ENCODE data around the gene EXD2.
A peak's percentile ranks its signal among the peaks of the same experiment; 100 is the strongest.

The EXD2 gene, protein sequence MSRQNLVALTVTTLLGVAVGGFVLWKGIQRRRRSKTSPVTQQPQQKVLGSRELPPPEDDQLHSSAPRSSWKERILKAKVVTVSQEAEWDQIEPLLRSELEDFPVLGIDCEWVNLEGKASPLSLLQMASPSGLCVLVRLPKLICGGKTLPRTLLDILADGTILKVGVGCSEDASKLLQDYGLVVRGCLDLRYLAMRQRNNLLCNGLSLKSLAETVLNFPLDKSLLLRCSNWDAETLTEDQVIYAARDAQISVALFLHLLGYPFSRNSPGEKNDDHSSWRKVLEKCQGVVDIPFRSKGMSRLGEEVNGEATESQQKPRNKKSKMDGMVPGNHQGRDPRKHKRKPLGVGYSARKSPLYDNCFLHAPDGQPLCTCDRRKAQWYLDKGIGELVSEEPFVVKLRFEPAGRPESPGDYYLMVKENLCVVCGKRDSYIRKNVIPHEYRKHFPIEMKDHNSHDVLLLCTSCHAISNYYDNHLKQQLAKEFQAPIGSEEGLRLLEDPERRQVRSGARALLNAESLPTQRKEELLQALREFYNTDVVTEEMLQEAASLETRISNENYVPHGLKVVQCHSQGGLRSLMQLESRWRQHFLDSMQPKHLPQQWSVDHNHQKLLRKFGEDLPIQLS

DNA sequence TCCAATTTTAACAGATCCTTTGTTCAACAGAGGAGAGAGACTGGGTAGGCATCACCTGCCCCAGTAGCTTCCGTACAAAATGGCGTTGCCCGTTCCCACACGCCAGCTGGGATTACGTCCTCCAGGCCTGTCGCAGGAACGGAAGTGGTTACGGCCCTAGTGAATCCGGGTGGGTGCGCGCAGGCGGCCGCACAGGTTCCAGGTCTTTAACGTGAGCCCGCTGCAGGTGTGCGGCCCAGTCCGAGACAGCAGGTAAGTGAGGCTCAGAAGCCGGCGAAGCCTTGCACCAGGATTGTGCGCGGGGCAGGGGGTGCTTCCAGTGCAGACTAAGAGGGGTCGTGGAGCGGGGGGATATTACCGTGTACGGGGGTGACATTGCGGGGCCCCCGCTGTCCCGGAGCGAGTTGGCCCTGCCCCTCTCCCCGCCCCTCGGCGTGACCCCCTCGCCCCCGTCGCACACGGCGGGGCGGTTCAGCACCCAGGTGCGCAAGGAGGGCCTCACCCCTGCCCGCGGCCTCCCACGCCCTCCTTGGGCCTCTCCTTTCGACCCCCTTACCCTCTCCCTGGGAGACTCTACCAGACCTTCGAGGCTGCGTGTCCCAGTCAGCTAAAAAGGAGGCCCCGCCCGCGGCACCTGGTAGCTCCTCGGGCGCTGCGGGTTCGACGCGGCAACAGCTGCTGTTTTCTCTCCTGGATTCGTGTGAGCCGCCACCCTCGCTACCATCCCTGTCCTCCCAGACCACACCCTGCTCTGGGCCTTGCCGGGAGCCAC lies at the start of gene EXD2:
Gene EXD2, plus strand, starts transcription at position 159 of the 772 bp plus-strand sequence. CDS start 17,973 bp downstream, outside the sequence.
- 0 out of 2 replicates have a peak within 1 kb of the TSS, but pooled peaks have one; percentile 60 for H3K27ac ChIP-seq (ENCODE audit: low read depth, low read length)
- no peaks in the 10 kb centered on the region for H3K9me3 ChIP-seq (ENCODE audit: control insufficient read depth, insufficient read depth, low read depth, low read length)
- no peaks in the 10 kb centered on the region for H3K27me3 ChIP-seq (ENCODE audit: control insufficient read depth, insufficient read depth, low read length)
- peak within 1 kb of the TSS; percentile 92 for H3K4me3 ChIP-seq (ENCODE audit: low read depth, low read length)
- H3K36me3 ChIP-seq (ENCODE audit: control insufficient read depth, insufficient read depth, low read length), result no peaks in the 10 kb centered on the region
- H3K4me1 ChIP-seq (ENCODE audit: control insufficient read depth, insufficient read depth, low read length), result peaks cover 12% of the 10 kb centered on the region
- H3K9ac ChIP-seq (ENCODE audit: low read length), result peak within 1 kb of the TSS; percentile 77

DNA sequence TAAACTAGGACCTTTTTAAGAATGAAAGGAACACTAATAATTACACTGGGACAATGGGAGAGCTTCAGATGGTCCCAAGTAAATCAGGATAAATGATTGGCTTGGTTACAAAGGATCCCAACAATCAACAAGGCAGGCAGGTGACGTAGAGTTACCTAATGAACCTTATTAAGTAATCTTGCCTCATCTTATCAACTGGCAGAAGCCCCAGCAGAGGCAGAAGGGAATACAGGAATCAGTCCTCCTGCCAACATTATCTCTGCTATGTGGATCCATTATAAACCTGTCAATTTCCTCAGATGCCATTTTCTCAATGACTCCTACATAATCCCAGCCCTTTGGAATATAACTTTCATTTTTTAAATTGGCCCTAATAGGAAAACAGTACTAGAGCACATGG lies 49.7 kb upstream of the EXD2 start:
- no peaks in the 10 kb centered on the region for H3K9me3 ChIP-seq (ENCODE audit: control insufficient read depth, insufficient read depth, low read depth, low read length)
- H3K9ac ChIP-seq (ENCODE audit: low read length), result no peak overlapping the region
- H3K27ac ChIP-seq (ENCODE audit: low read depth, low read length), result no peak overlapping the region
- no peak overlapping the region for H3K4me3 ChIP-seq (ENCODE audit: low read depth, low read length)
- H3K4me1 ChIP-seq (ENCODE audit: control insufficient read depth, insufficient read depth, low read length), result peaks cover 16% of the 10 kb centered on the region
- no peaks in the 10 kb centered on the region for H3K36me3 ChIP-seq (ENCODE audit: control insufficient read depth, insufficient read depth, low read length)
- no peaks in the 10 kb centered on the region for H3K27me3 ChIP-seq (ENCODE audit: control insufficient read depth, insufficient read depth, low read length)

DNA sequence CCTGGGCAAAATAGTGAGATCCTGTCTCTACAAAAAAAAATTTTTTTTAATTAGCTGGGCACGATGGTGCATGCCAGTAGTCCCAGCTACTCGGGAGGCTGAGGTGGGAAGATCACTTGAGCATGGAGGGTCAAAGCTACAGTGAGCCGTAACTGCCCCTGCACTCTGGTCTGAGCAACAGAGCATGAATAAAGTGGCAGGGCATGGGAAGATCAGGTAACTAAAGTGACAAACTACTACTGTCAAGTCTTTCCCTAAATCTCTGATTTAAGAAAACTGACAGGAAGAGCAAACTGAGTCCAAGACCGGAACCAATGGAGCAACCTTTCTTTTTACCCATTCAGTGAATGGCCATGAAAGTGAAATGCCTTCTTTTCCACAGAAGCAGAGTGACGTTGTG lies 49.2 kb upstream of the EXD2 start:
- H3K4me3 ChIP-seq (ENCODE audit: low read depth, low read length), result no peak overlapping the region
- H3K27ac ChIP-seq (ENCODE audit: low read depth, low read length), result no peak overlapping the region
- H3K9me3 ChIP-seq (ENCODE audit: control insufficient read depth, insufficient read depth, low read depth, low read length), result no peaks in the 10 kb centered on the region
- H3K36me3 ChIP-seq (ENCODE audit: control insufficient read depth, insufficient read depth, low read length), result no peaks in the 10 kb centered on the region
- H3K27me3 ChIP-seq (ENCODE audit: control insufficient read depth, insufficient read depth, low read length), result no peaks in the 10 kb centered on the region
- peaks cover 16% of the 10 kb centered on the region for H3K4me1 ChIP-seq (ENCODE audit: control insufficient read depth, insufficient read depth, low read length)
- no peak overlapping the region for H3K9ac ChIP-seq (ENCODE audit: low read length)

DNA sequence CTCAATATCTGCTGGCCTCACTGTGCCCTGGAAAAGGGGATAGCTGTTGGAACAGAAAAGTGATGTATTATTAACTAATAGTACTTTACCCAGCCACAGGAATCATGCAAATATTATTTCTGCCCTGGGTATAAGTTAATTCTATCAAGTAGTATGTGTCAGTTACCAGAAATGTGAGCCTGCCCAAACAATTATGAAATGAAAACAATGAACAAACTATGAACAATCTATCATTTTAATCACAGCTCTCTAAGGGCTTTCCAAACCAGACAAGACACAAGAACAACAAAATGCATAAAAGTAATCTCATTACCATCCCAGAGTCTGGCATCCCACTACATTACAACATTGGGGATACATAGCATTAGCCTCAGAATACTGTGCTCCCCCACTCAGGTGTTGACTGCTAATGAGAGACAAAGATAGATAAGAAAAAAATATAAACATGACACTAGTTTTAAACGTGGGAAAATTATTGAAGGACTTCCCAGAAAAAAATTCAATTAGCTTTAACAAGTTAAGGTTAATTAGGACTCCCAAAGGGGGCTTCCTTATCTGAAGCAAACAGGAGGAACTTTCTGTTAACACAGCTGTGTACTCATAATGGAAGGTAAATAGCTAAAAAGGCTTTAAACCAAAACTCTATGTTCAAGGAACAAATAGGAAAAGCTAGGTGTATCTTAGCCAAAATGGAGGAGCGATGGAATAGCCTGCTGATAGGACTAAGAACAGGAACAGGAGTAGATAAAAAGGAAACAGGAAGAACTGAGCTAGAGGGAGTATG lies 41.6 kb upstream of the EXD2 start:
- Histone ChIP-seq H3K27ac (ENCODE audit: low read depth, low read length) (no peak overlapping the region), H3K4me3 (ENCODE audit: low read depth, low read length) (no peak overlapping the region), H3K36me3 (ENCODE audit: control insufficient read depth, insufficient read depth, low read length) (peaks cover 7% of the 10 kb centered on the region), H3K4me1 (ENCODE audit: control insufficient read depth, insufficient read depth, low read length) (peaks cover 5% of the 10 kb centered on the region; the same call in 1 of the 2 replicates), H3K9me3 (ENCODE audit: control insufficient read depth, insufficient read depth, low read depth, low read length) (no peaks in the 10 kb centered on the region), H3K9ac (ENCODE audit: low read length) (no peak overlapping the region), H3K27me3 (ENCODE audit: control insufficient read depth, insufficient read depth, low read length) (peaks cover 8% of the 10 kb centered on the region)

DNA sequence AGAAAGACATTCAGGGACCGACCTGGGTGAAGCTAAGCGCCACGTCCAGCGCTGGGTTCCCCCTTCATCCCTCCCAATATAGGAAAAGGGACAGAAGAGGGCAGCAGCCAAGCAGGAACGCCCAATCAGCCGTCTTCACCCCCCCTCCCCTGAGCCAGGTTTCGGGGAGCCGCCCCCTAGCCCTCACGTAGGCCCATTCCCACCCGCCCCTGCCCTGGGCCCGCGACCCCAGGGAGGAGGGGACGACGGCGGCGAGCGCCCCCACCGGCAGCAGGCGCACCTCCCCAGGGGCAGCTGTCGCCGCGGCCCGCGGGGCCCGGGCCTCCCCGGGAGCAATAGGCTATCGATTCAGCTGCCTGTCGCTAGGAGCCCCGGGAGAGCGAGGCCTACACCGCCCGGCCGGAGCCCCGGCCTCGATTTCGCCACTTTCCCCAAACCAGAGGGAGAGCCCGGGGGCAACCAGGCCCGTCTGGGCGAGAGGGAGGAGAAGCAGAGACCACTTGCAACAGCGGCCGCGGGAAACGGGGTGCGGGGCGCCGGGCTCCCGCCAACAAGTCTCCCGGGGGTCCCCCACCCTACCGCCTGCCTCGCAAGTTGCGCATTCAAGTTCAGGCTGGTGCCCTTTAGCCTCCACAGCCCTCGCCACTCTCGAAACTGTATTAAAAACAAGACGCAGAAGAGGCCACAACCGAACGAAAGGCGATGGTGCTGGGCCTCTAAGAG lies 39.7 kb upstream of the EXD2 start:
- peak overlapping the region; percentile 92 for H3K9ac ChIP-seq (ENCODE audit: low read length)

DNA sequence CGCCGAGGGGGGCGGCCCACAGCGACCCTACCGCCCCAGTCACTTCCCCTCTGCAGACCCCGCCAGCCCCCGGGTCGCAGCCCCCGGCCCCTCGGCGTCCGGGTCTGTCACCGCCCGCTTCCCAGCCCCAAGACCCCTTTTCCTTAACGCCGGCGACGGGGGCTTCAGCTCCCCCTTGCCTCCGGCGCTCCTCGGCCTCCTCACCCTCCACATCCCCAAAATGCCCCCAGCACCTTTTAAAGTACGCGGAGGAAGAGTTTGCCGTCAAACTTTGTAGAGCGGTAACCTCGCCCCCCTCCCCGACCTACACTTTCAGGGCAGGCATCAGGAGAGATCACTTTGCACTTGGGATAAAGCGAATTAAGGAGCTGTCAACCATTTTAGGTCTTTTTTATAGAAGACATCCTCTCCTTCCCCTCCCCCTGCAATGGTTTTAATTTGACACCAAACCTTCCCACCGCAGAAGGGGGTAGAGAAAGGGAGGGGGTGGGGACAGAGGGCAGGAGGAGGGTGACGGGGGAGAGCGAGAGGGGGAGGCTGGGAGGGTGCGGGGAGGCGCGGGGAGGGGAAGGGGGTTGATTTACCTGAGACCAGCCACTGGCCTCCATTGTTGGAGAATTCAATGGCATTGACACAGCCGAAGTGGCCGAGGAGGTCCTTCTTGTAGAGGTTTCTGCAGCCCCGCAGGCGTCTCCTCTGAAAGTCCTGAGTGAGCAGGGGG lies 39.0 kb upstream of the EXD2 start:
- H3K36me3 ChIP-seq (ENCODE audit: control insufficient read depth, insufficient read depth, low read length), result peaks cover 7% of the 10 kb centered on the region
- peak overlapping the region; percentile 92 for H3K9ac ChIP-seq (ENCODE audit: low read length)
- no peaks in the 10 kb centered on the region for H3K9me3 ChIP-seq (ENCODE audit: control insufficient read depth, insufficient read depth, low read depth, low read length)
- peak overlapping the region; percentile 78; the same call in 1 of the 2 replicates for H3K27ac ChIP-seq (ENCODE audit: low read depth, low read length)
- H3K4me3 ChIP-seq (ENCODE audit: low read depth, low read length), result peak overlapping the region; percentile 98
- H3K4me1 ChIP-seq (ENCODE audit: control insufficient read depth, insufficient read depth, low read length), result peaks cover 10% of the 10 kb centered on the region
- peaks cover 9% of the 10 kb centered on the region for H3K27me3 ChIP-seq (ENCODE audit: control insufficient read depth, insufficient read depth, low read length)

More for the DNA sequence above, 39.7 kb upstream of the EXD2 start:
- peaks cover 9% of the 10 kb centered on the region for H3K27me3 ChIP-seq (ENCODE audit: control insufficient read depth, insufficient read depth, low read length)
- H3K4me3 ChIP-seq (ENCODE audit: low read depth, low read length), result peak overlapping the region; percentile 98
- H3K4me1 ChIP-seq (ENCODE audit: control insufficient read depth, insufficient read depth, low read length), result peaks cover 10% of the 10 kb centered on the region
- H3K27ac ChIP-seq (ENCODE audit: low read depth, low read length), result peak overlapping the region; percentile 78; the same call in 1 of the 2 replicates
- peaks cover 7% of the 10 kb centered on the region for H3K36me3 ChIP-seq (ENCODE audit: control insufficient read depth, insufficient read depth, low read length)
- H3K9me3 ChIP-seq (ENCODE audit: control insufficient read depth, insufficient read depth, low read depth, low read length), result no peaks in the 10 kb centered on the region

DNA sequence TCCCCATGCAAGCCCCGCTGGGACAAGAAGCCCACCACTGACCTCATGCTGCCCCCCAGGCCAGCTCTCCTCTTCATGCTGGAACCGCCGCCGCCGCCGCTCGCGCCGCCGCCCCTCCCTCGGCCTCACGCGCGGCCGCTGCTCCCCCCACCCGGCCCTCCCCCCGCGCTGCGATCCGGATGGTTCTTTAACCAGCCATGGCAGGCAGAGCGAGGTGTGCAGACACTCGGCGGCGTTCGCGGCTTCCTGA lies 38.5 kb upstream of the EXD2 start, which contains the start of gene DCAF5:
Gene DCAF5, minus strand, starts transcription at position 218 of the 250 bp plus-strand sequence. Its CDS starts 141 bp downstream, at position 77.
- Histone ChIP-seq H3K27me3 (ENCODE audit: control insufficient read depth, insufficient read depth, low read length) (peaks cover 9% of the 10 kb centered on the region), H3K4me3 (ENCODE audit: low read depth, low read length) (peak within 1 kb of the TSS; percentile 98), H3K27ac (ENCODE audit: low read depth, low read length) (peak within 1 kb of the TSS; percentile 78; the same call in 1 of the 2 replicates), H3K4me1 (ENCODE audit: control insufficient read depth, insufficient read depth, low read length) (peaks cover 10% of the 10 kb centered on the region), H3K36me3 (ENCODE audit: control insufficient read depth, insufficient read depth, low read length) (peaks cover 7% of the 10 kb centered on the region), H3K9me3 (ENCODE audit: control insufficient read depth, insufficient read depth, low read depth, low read length) (no peaks in the 10 kb centered on the region), H3K9ac (ENCODE audit: low read length) (peak within 1 kb of the TSS; percentile 92)

DNA sequence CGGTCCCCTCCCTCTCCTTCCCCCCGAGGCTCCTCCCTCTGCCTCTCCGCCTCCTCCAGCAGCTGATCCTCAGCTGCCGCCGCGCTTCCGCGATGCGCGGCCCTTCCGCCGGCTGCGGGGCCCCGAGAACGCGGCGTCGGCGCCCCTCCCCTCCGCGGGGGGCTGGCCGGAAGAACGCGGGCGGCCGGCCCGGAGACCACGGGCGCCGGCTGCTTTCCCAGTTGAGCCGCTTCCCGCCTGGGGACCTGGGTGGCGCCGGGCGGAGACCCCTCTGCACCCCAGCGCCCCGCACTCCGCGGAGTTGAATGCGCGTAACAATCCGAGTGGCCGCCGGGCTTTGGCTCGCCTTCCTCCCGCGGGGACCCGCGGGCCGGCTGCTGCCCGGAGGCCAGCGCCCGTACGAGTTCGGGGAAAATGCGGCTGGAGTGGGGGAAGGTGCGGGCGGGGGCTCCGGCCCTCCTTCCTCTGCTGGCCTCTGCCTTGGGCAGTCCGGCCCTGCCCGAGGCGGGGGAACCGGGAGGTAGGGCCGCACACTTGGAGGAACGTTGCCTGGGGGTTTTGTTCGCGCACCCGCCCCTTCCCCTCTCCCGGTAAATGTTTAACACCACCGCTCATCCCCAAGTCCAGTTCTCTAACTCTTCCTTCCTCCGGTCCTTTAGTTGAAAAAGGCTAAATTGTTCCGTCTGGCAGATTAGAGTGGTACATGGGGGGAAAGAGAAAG lies 38.0 kb upstream of the EXD2 start:
- H3K9me3 ChIP-seq (ENCODE audit: control insufficient read depth, insufficient read depth, low read depth, low read length), result no peaks in the 10 kb centered on the region
- H3K36me3 ChIP-seq (ENCODE audit: control insufficient read depth, insufficient read depth, low read length), result peaks cover 7% of the 10 kb centered on the region
- H3K9ac ChIP-seq (ENCODE audit: low read length), result peak overlapping the region; percentile 75
- no peak overlapping the region for H3K27ac ChIP-seq (ENCODE audit: low read depth, low read length)
- H3K4me1 ChIP-seq (ENCODE audit: control insufficient read depth, insufficient read depth, low read length), result peaks cover 10% of the 10 kb centered on the region
- peaks cover 9% of the 10 kb centered on the region for H3K27me3 ChIP-seq (ENCODE audit: control insufficient read depth, insufficient read depth, low read length)
- peak overlapping the region; percentile 98 for H3K4me3 ChIP-seq (ENCODE audit: low read depth, low read length)

DNA sequence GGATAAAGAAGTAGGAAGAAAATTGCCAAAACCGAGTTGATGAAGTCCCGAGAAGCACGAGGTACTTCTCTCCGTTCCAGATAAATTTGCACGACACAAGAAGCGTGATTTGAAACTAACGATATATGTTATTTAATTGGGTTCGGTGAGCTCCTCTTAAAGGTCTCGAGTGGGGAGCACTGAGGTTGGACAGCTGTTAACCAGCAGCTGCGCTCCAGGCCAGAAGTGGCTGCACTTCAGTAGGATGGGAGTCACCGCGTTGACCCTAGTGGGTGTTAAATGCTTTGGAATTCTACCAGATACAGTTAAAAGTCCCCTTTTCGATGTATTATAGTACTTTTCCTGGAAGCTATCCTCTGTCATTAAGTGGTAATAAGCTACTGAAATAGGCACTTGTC lies 37.4 kb upstream of the EXD2 start:
- Histone ChIP-seq H3K27me3 (ENCODE audit: control insufficient read depth, insufficient read depth, low read length) (peaks cover 9% of the 10 kb centered on the region), H3K36me3 (ENCODE audit: control insufficient read depth, insufficient read depth, low read length) (peaks cover 4% of the 10 kb centered on the region), H3K9ac (ENCODE audit: low read length) (peak overlapping the region; percentile 75), H3K4me1 (ENCODE audit: control insufficient read depth, insufficient read depth, low read length) (peaks cover 10% of the 10 kb centered on the region), H3K9me3 (ENCODE audit: control insufficient read depth, insufficient read depth, low read depth, low read length) (no peaks in the 10 kb centered on the region), H3K27ac (ENCODE audit: low read depth, low read length) (no peak overlapping the region), H3K4me3 (ENCODE audit: low read depth, low read length) (peak overlapping the region; percentile 98)
